DND-41 (cell line): ENCODE data around the gene MAGIX.

Experiments used
- CTCF ChIP-seq: IDR thresholded peaks from 2 replicates; pipeline ENCODE4 v1.5.1; 2012; ENCODE audit warnings: borderline replicate concordance, low read length, moderate library complexity, mild to moderate bottlenecking; ENCODE audit not compliant: poor library complexity, severe bottlenecking; ENCODE audit errors: extremely low read depth
- EZH2 ChIP-seq: IDR thresholded peaks from 3 replicates; pipeline ENCODE4 v1.6.1; 2012; ENCODE audit warnings: borderline replicate concordance, low read depth, mild to moderate bottlenecking, moderate library complexity, low read length, inconsistent platforms; ENCODE audit not compliant: severe bottlenecking

GRCh38 chrX:49193542-49193964, 31.0 kb downstream of the MAGIX start:
- no peak for TF ChIP-seq CTCF
- no peak for TF ChIP-seq EZH2
